GM21723 (cell line): Measurements from ENCODE around the gene ZNF133.
"Not testable (repeated sequence)": the region's sequence is repeated elsewhere in the genome, so short reads cannot be mapped to it uniquely, and the experiment has no call there.

Source experiments
- ATAC-seq: cut with Tn5 transposase; IDR thresholded peaks from one replicate; pipeline ENCODE4 v1.9.1; 2021; ENCODE audit warnings: mild to moderate bottlenecking, moderate library complexity; ENCODE audit not compliant: unreplicated experiment

The ZNF133 gene

GRCh38 chr20:18287915-18288748 lies at the start of gene ZNF133:
Gene ZNF133 (plus strand): TSS chr20:18288527. CDS start chr20:18305687, 17,160 bp downstream.
- ATAC-seq = peak; percentile 98

- no peak for ATAC-seq
Observed at GRCh38 chr20:18240997-18241396, 47.3 kb upstream of the ZNF133 start.

GRCh38 chr20:18243802-18244201 lies 44.5 kb upstream of the ZNF133 start:
- ATAC-seq = no peak

GRCh38 chr20:18248545-18248944 lies 39.8 kb upstream of the ZNF133 start:
- ATAC-seq = not testable (repeated sequence)

- no peak for ATAC-seq
Observed at GRCh38 chr20:18250217-18250616, 38.1 kb upstream of the ZNF133 start.

- ATAC-seq = no peak
Observed at GRCh38 chr20:18252597-18253451, 35.5 kb upstream of the ZNF133 start.

GRCh38 chr20:18254615-18255014 lies 33.7 kb upstream of the ZNF133 start:
- ATAC-seq = no peak

- ATAC-seq = no peak
Observed at GRCh38 chr20:18255526-18255925, 32.8 kb upstream of the ZNF133 start.

- ATAC-seq = no peak
Observed at GRCh38 chr20:18256440-18257090, 31.8 kb upstream of the ZNF133 start.

GRCh38 chr20:18258126-18258860 lies 30.0 kb upstream of the ZNF133 start:
- ATAC-seq = no peak

GRCh38 chr20:18259730-18260129 lies 28.6 kb upstream of the ZNF133 start:
- ATAC-seq = no peak

- ATAC-seq = no peak
Observed at GRCh38 chr20:18263723-18264122, 24.6 kb upstream of the ZNF133 start.

- ATAC-seq = no peak
Observed at GRCh38 chr20:18265441-18265840, 22.9 kb upstream of the ZNF133 start.

- no peak for ATAC-seq
Observed at GRCh38 chr20:18266282-18266681, 22.0 kb upstream of the ZNF133 start.

- no peak for ATAC-seq
Observed at GRCh38 chr20:18267815-18268214, 20.5 kb upstream of the ZNF133 start.

GRCh38 chr20:18271160-18271559 lies 17.2 kb upstream of the ZNF133 start:
- ATAC-seq = no peak

GRCh38 chr20:18272451-18272850 lies 15.9 kb upstream of the ZNF133 start:
- no peak for ATAC-seq

GRCh38 chr20:18273738-18274137 lies 14.6 kb upstream of the ZNF133 start:
- no peak for ATAC-seq

GRCh38 chr20:18275960-18276359 lies 12.4 kb upstream of the ZNF133 start:
- ATAC-seq = not testable (repeated sequence)

GRCh38 chr20:18276821-18277220 lies 11.5 kb upstream of the ZNF133 start:
- ATAC-seq = no peak

- ATAC-seq = no peak
Observed at GRCh38 chr20:18279242-18279641, 9.1 kb upstream of the ZNF133 start.
